Epithelial cell of proximal tubule (primary cell): ENCODE results near the gene GOSR2. TPM values are rescaled to one million over a fixed set of nuclear protein-coding genes. Genes with fewer than 3 reads are reported as not detected.

Source experiments
- DNase-seq: peaks from one replicate; pipeline ENCODE4 v3.0.0-alpha.2; 2011; ENCODE audit warnings: low read depth
- H3K4me3 ChIP-seq: 2 replicates; pipeline ENCODE4 v1.5.1; 2011; ENCODE audit warnings: low read depth, mild to moderate bottlenecking, low read length
- CTCF ChIP-seq: conservative IDR thresholded peaks from 2 replicates; pipeline ENCODE4 v1.5.1; 2012; ENCODE audit warnings: low read depth, mild to moderate bottlenecking, low read length
- total RNA-seq: library from RNA; depleted of rRNA; stranded (reverse); fragments of >200 nt; gene quantifications from 2 replicates; pipeline ENCODE4 v1.2.3, GENCODE V29; 2015

The GOSR2 gene
- total RNA-seq, 1 donor from 2014 or later, result 15.6 TPM

- no peak for TF ChIP-seq CTCF
- H3K4me3 ChIP-seq, result no peak overlapping the region
- DNase-seq, result no peak
Observed at GRCh38 chr17:46958041-46958591, 35.2 kb downstream of the GOSR2 start.

GRCh38 chr17:46960152-46960551 is 37.2 kb downstream of the GOSR2 start:
- H3K4me3 ChIP-seq, result no peak overlapping the region
- DNase-seq, result no peak
- TF ChIP-seq CTCF, result no peak

GRCh38 chr17:46962374-46962790 is 39.4 kb downstream of the GOSR2 start:
- DNase-seq, result no peak
- TF ChIP-seq CTCF, result no peak
- no peak overlapping the region for H3K4me3 ChIP-seq

- H3K4me3 ChIP-seq, result no peak overlapping the region
- no peak for TF ChIP-seq CTCF
Observed at GRCh38 chr17:46963571-46963970, 40.6 kb downstream of the GOSR2 start.

GRCh38 chr17:46964315-46965265 is 41.6 kb downstream of the GOSR2 start:
- DNase-seq, result no peak
- H3K4me3 ChIP-seq, result no peak overlapping the region
- no peak for TF ChIP-seq CTCF

More at GRCh38 chr17:46963571-46963970, 40.6 kb downstream of the GOSR2 start:
- no peak for DNase-seq

- TF ChIP-seq CTCF, result no peak
- no peak overlapping the region for H3K4me3 ChIP-seq
- no peak for DNase-seq
Observed at GRCh38 chr17:46968224-46968834, 45.4 kb downstream of the GOSR2 start.
